Esophagus squamous epithelium (tissue), 5 donors: Measurements from ENCODE around the gene LDLR. TPM values are rescaled to one million over a fixed set of nuclear protein-coding genes. Genes with fewer than 3 reads are reported as not detected.

Experiments
- DNase-seq: peaks from one replicate; lab custom pipeline; 2025; lab: John Stamatoyannopoulos, UW
- H3K27ac ChIP-seq, 4 donors: fragments of 200-600 bp; sonication (generic); one replicate each; pipeline ENCODE4 v1.5.1; 2016 to 2019; ENCODE audit warnings: mild to moderate bottlenecking in 1 of 4
- H3K27me3 ChIP-seq, 4 donors: fragments of 200-600 bp; sonication (generic); 1 replicate in 3 of 4; 2 replicates in 1 of 4; pipeline versions ENCODE4 v1.5.1 to v1.6.0; 2017 to 2021; ENCODE audit warnings: antibody characterized with exemption in 1 of 4
- H3K36me3 ChIP-seq, 3 donors: fragments of 200-600 bp; sonication (generic); one replicate each; pipeline ENCODE4 v1.5.1; 2016 to 2019
- H3K4me1 ChIP-seq, 3 donors: fragments of 200-600 bp; sonication (generic); one replicate each; pipeline ENCODE4 v1.5.1; 2017 to 2019
- H3K4me3 ChIP-seq, 4 donors: fragments of 200-600 bp; sonication (generic); 1 replicate in 3 of 4; 2 replicates in 1 of 4; pipeline ENCODE4 v1.5.1; 2016 to 2019; ENCODE audit warnings: mild to moderate bottlenecking in 2 of 4, moderate library complexity in 1 of 4
- H3K9me3 ChIP-seq, 3 donors: fragments of 200-600 bp; sonication (generic); one replicate each; pipeline ENCODE4 v1.5.1; 2016 to 2019
- CTCF ChIP-seq, 6 experiments: fragments of 450-650 bp in 4 of 6; fragments of 200-600 bp in 2 of 6; sonication (generic) in 2 of 6; IDR thresholded peaks; one replicate each; pipeline ENCODE4 v1.5.1; 2016 to 2019; ENCODE audit warnings: antibody characterized with exemption in 6 of 6, mild to moderate bottlenecking in 4 of 6, moderate library complexity in 4 of 6
- POLR2A ChIP-seq, 4 donors: fragments of 450-650 bp; IDR thresholded peaks; one replicate each; pipeline ENCODE4 v1.6.1; 2017; ENCODE audit warnings: antibody characterized with exemption in 4 of 4, mild to moderate bottlenecking in 4 of 4, moderate library complexity in 3 of 4
- WGBS, 2 donors: methylation state at CpG; one replicate each; pipeline ENCODE4 v1.1.5; 2018; 5-methylcytosine and 5-hydroxymethylcytosine counted together
- intact Hi-C: fragments of 100-400 bp; cut with DNase I; formaldehyde crosslinking; loops from one replicate; pipeline ENCODE4 v1.15.0; 2022
- total RNA-seq, 4 donors: library from RNA; depleted of rRNA; stranded (reverse); fragments of >200 nt; gene quantifications; one replicate each; pipeline ENCODE4 v1.1.0, GENCODE V29; 2016
- donor health status: DM: yes; HTN: yes; CAD: no.

Gene LDLR
- 100 to 1,000 TPM in 3 of 4 donors, 10 to 100 TPM in 1; 58.9 to 207 (median 149) TPM for total RNA-seq

- no peak for DNase-seq
- Histone ChIP-seq H3K36me3 (peaks cover 0 to 16% (median 0%) of the 10 kb centered on the region in 3 donors), H3K27me3 (no peaks in the 10 kb centered on the region), H3K9me3 (no peaks in the 10 kb centered on the region), H3K27ac (peak within 1 kb of the TSS; percentile 95 to 100 (median 99)), H3K4me1 (peaks cover 47 to 88% (median 75%) of the 10 kb centered on the region in 3 donors), H3K4me3 (peak within 1 kb of the TSS; percentile 61 to 92 (median 84))
- intact Hi-C loops: no loop called here
- 0 to 1% methylated on average over 9 to 20 of the region's 43 CpGs for WGBS, 2 donors
- TF ChIP-seq CTCF (IDR thresholded peaks at IDR 0.05) (no peak), POLR2A (IDR thresholded peaks at IDR 0.05) (peak in 3 of 4 donors; percentile 87 to 93 (median 90))
These were observed at the start of gene LDLR for GRCh38 chr19:11089254-11090013. Gene LDLR, plus strand, starts transcription at chr19:11089463. Its CDS starts 86 bp downstream, at chr19:11089549.

- H3K4me3 ChIP-seq: no peak overlapping the region
- no peaks in the 10 kb centered on the region for H3K27me3 ChIP-seq
- H3K4me1 ChIP-seq: peaks cover 1 to 9% (median 2%) of the 10 kb centered on the region in 3 donors
- TF ChIP-seq CTCF (IDR thresholded peaks at IDR 0.05) (no peak), POLR2A (IDR thresholded peaks at IDR 0.05) (no peak)
- intact Hi-C loops: no loop called here
- no peak for DNase-seq
- no peaks in the 10 kb centered on the region for H3K9me3 ChIP-seq
- H3K36me3 ChIP-seq: peaks cover 10 to 97% (median 11%) of the 10 kb centered on the region in 3 donors
- peak overlapping the region in 3 of 4 donors; percentile 16 to 46 (median 36) for H3K27ac ChIP-seq
- WGBS, 2 donors: 93 to 98% methylated on average over 26 to 29 of the region's 33 CpGs
These were observed 48.1 kb upstream of the LDLR start for GRCh38 chr19:11041194-11041593.

- intact Hi-C loops: no loop called here
These were observed 47.2 kb upstream of the LDLR start for GRCh38 chr19:11041966-11042627.

GRCh38 chr19:11044431-11044830 is 44.8 kb upstream of the LDLR start:
- TF ChIP-seq POLR2A (IDR thresholded peaks at IDR 0.05) (no peak), CTCF (IDR thresholded peaks at IDR 0.05) (no peak)
- Histone ChIP-seq H3K4me1 (peaks cover 0 to 18% (median 9%) of the 10 kb centered on the region in 3 donors), H3K27me3 (no peaks in the 10 kb centered on the region), H3K36me3 (peaks cover 8 to 95% (median 10%) of the 10 kb centered on the region in 3 donors), H3K9me3 (no peaks in the 10 kb centered on the region), H3K4me3 (no peak overlapping the region), H3K27ac (no peak overlapping the region)
- intact Hi-C loops: no loop called here
- 81 to 90% methylated on average over 8 to 10 of the region's 10 CpGs for WGBS, 2 donors
- no peak for DNase-seq

More at GRCh38 chr19:11041966-11042627, 47.2 kb upstream of the LDLR start:
- 79 to 82% methylated on average over 6 to 9 of the region's 13 CpGs for WGBS, 2 donors
- no peaks in the 10 kb centered on the region for H3K9me3 ChIP-seq
- DNase-seq: no peak
- H3K4me3 ChIP-seq: no peak overlapping the region
- H3K4me1 ChIP-seq: peaks cover 0 to 6% (median 0%) of the 10 kb centered on the region in 3 donors
- H3K36me3 ChIP-seq: peaks cover 10 to 97% (median 11%) of the 10 kb centered on the region in 3 donors
- peak overlapping the region; percentile 16 to 46 (median 39) for H3K27ac ChIP-seq
- H3K27me3 ChIP-seq: no peaks in the 10 kb centered on the region
- TF ChIP-seq POLR2A (IDR thresholded peaks at IDR 0.05): no peak
- TF ChIP-seq CTCF (IDR thresholded peaks at IDR 0.05): no peak

GRCh38 chr19:11045536-11045935 is 43.7 kb upstream of the LDLR start:
- TF ChIP-seq CTCF (IDR thresholded peaks at IDR 0.05): no peak
- no peak for TF ChIP-seq POLR2A (IDR thresholded peaks at IDR 0.05)
- Histone ChIP-seq H3K27ac (no peak overlapping the region), H3K4me3 (no peak overlapping the region), H3K4me1 (peaks cover 0 to 29% (median 18%) of the 10 kb centered on the region in 3 donors), H3K27me3 (no peaks in the 10 kb centered on the region), H3K9me3 (no peaks in the 10 kb centered on the region), H3K36me3 (peaks cover 8 to 95% (median 10%) of the 10 kb centered on the region in 3 donors)
- DNase-seq: no peak
- 92 to 95% methylated on average over 4 of the region's 4 CpGs for WGBS, 2 donors
- intact Hi-C loops: no loop called here
